Endothelial cell of coronary artery (primary cell): ENCODE data around the gene SIX2. TPM values are rescaled to one million over a fixed set of nuclear protein-coding genes. Genes with fewer than 3 reads are reported as not detected.

Experiments used
- total RNA-seq: library from RNA; depleted of rRNA; stranded (reverse); fragments of >200 nt; gene quantifications from 2 replicates; pipeline ENCODE4 v1.2.3, GENCODE V29; 2014

The SIX2 gene
- total RNA-seq = under 0.01 and 4.4 TPM in 2 replicates

GRCh38 chr2:45009303-45009927, at the start of gene SIX2:
Gene SIX2 (minus strand): TSS chr2:45009452. CDS start chr2:45009110, 342 bp downstream.

Other genes with a start within 250 kb of the SIX2 start
- not detected in 2 replicates for gene SIX3, start 67.8 kb downstream of the SIX2 start, total RNA-seq